Measurements from ENCODE around the gene CCP110.

Gene CCP110

GRCh38 chr16:19486750-19487325, 36.9 kb upstream of the CCP110 start:
- WGBS: 91% methylated on average over 10 of the region's 10 CpGs
- no peak overlapping the region for H3K9ac ChIP-seq (ENCODE audit: low read depth, low read length)
- H3K27ac ChIP-seq (ENCODE audit: low read depth, low read length): no peak overlapping the region
- H3K36me3 ChIP-seq (ENCODE audit: insufficient read depth, low read length): no peaks in the 10 kb centered on the region
- no peaks in the 10 kb centered on the region for H3K27me3 ChIP-seq (ENCODE audit: insufficient read depth, low read length)
- peaks cover 14% of the 10 kb centered on the region for H3K4me1 ChIP-seq (ENCODE audit: insufficient read depth, low read length)
- no peak overlapping the region for H3K4me3 ChIP-seq (ENCODE audit: low read length)
- 0 out of 2 replicates have a peak, but pooled peaks cover 3% of the 10 kb centered on the region for H3K9me3 ChIP-seq (ENCODE audit: insufficient read depth, low read depth, low read length)

DNA sequence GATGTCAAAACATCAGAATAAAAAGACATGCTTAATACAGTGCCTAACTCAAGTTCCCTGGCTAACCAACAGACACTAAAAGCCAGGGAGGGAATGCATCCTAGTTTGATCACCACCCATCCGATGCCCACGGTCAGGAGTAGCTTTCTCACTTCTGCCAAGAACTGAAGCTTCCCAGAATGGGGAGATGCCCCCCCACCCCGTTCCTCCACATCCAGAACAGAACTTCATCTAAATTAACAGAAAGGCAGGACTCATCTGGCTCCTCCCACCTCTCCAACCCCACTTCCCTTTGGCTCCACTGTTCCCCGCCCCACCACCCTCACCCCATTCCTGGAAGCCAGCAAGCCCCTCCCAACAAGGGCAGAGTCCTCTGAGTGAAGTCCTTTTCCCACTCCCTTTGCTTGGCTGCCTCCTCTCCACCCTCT, 35.5 kb upstream of the CCP110 start:
- no peak overlapping the region for H3K4me3 ChIP-seq (ENCODE audit: low read length)
- H3K9me3 ChIP-seq (ENCODE audit: insufficient read depth, low read depth, low read length): 0 out of 2 replicates have a peak, but pooled peaks cover 3% of the 10 kb centered on the region
- H3K36me3 ChIP-seq (ENCODE audit: insufficient read depth, low read length): no peaks in the 10 kb centered on the region
- H3K9ac ChIP-seq (ENCODE audit: low read depth, low read length): no peak overlapping the region
- peak overlapping the region; percentile 73 for H3K27ac ChIP-seq (ENCODE audit: low read depth, low read length)
- 33% methylated on average over 4 of the region's 4 CpGs for WGBS
- H3K27me3 ChIP-seq (ENCODE audit: insufficient read depth, low read length): no peaks in the 10 kb centered on the region
- H3K4me1 ChIP-seq (ENCODE audit: insufficient read depth, low read length): peaks cover 14% of the 10 kb centered on the region

DNA sequence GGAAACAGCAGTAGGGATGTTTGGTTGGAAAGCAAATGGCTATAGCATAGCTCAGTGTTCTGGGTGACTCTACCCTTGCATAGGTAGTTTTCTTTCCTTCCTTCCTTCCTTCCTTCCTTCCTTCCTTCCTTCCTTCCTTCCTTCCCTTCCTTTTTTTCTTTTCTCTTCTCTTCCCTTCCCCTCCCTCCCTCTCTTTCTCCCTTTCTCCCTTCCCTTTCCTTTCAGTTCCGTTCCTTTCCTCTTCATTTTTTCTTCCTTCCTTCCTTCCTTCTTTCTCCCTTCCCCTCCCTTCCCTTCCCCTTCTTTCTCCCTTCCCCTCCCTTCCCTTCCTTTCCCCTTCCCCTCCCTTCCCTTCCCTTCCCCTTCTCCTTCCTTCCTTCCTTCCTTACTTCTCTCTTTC, 33.1 kb upstream of the CCP110 start:
- H3K36me3 ChIP-seq (ENCODE audit: insufficient read depth, low read length): no peaks in the 10 kb centered on the region
- WGBS: 92% methylated on average over 1 of the region's 1 CpG
- no peaks in the 10 kb centered on the region for H3K27me3 ChIP-seq (ENCODE audit: insufficient read depth, low read length)
- H3K9ac ChIP-seq (ENCODE audit: low read depth, low read length): no peak overlapping the region
- H3K4me3 ChIP-seq (ENCODE audit: low read length): no peak overlapping the region
- 0 out of 2 replicates have a peak, but pooled peaks cover 3% of the 10 kb centered on the region for H3K9me3 ChIP-seq (ENCODE audit: insufficient read depth, low read depth, low read length)
- no peak overlapping the region for H3K27ac ChIP-seq (ENCODE audit: low read depth, low read length)
- H3K4me1 ChIP-seq (ENCODE audit: insufficient read depth, low read length): peaks cover 14% of the 10 kb centered on the region

GRCh38 chr16:19497176-19497575, 26.6 kb upstream of the CCP110 start:
- no peak overlapping the region for H3K27ac ChIP-seq (ENCODE audit: low read depth, low read length)
- no peak overlapping the region for H3K9ac ChIP-seq (ENCODE audit: low read depth, low read length)
- no peaks in the 10 kb centered on the region for H3K27me3 ChIP-seq (ENCODE audit: insufficient read depth, low read length)
- no peaks in the 10 kb centered on the region for H3K9me3 ChIP-seq (ENCODE audit: insufficient read depth, low read depth, low read length)
- 75% methylated on average over 5 of the region's 5 CpGs for WGBS
- H3K4me3 ChIP-seq (ENCODE audit: low read length): no peak overlapping the region
- peaks cover 19% of the 10 kb centered on the region for H3K36me3 ChIP-seq (ENCODE audit: insufficient read depth, low read length)
- no peaks in the 10 kb centered on the region for H3K4me1 ChIP-seq (ENCODE audit: insufficient read depth, low read length)

GRCh38 chr16:19499006-19499405, 24.7 kb upstream of the CCP110 start:
- no peak overlapping the region for H3K27ac ChIP-seq (ENCODE audit: low read depth, low read length)
- peaks cover 37% of the 10 kb centered on the region for H3K36me3 ChIP-seq (ENCODE audit: insufficient read depth, low read length)
- no peaks in the 10 kb centered on the region for H3K27me3 ChIP-seq (ENCODE audit: insufficient read depth, low read length)
- WGBS: 93% methylated on average over 4 of the region's 5 CpGs
- H3K4me3 ChIP-seq (ENCODE audit: low read length): no peak overlapping the region
- no peak overlapping the region for H3K9ac ChIP-seq (ENCODE audit: low read depth, low read length)
- H3K4me1 ChIP-seq (ENCODE audit: insufficient read depth, low read length): no peaks in the 10 kb centered on the region
- H3K9me3 ChIP-seq (ENCODE audit: insufficient read depth, low read depth, low read length): no peaks in the 10 kb centered on the region

GRCh38 chr16:19499481-19499880, 24.3 kb upstream of the CCP110 start:
- peaks cover 41% of the 10 kb centered on the region for H3K36me3 ChIP-seq (ENCODE audit: insufficient read depth, low read length)
- no peak overlapping the region for H3K9ac ChIP-seq (ENCODE audit: low read depth, low read length)
- H3K27me3 ChIP-seq (ENCODE audit: insufficient read depth, low read length): no peaks in the 10 kb centered on the region
- 94% methylated on average over 2 of the region's 3 CpGs for WGBS
- H3K4me1 ChIP-seq (ENCODE audit: insufficient read depth, low read length): no peaks in the 10 kb centered on the region
- no peak overlapping the region for H3K4me3 ChIP-seq (ENCODE audit: low read length)
- H3K9me3 ChIP-seq (ENCODE audit: insufficient read depth, low read depth, low read length): no peaks in the 10 kb centered on the region
- no peak overlapping the region for H3K27ac ChIP-seq (ENCODE audit: low read depth, low read length)

- no peak overlapping the region for H3K27ac ChIP-seq (ENCODE audit: low read depth, low read length)
- no peaks in the 10 kb centered on the region for H3K9me3 ChIP-seq (ENCODE audit: insufficient read depth, low read depth, low read length)
- H3K4me1 ChIP-seq (ENCODE audit: insufficient read depth, low read length): no peaks in the 10 kb centered on the region
- peaks cover 67% of the 10 kb centered on the region for H3K36me3 ChIP-seq (ENCODE audit: insufficient read depth, low read length)
- 94% methylated on average over 3 of the region's 3 CpGs for WGBS
- no peak overlapping the region for H3K9ac ChIP-seq (ENCODE audit: low read depth, low read length)
- H3K27me3 ChIP-seq (ENCODE audit: insufficient read depth, low read length): no peaks in the 10 kb centered on the region
- H3K4me3 ChIP-seq (ENCODE audit: low read length): no peak overlapping the region
Observed at GRCh38 chr16:19502395-19503131, 21.2 kb upstream of the CCP110 start.

DNA sequence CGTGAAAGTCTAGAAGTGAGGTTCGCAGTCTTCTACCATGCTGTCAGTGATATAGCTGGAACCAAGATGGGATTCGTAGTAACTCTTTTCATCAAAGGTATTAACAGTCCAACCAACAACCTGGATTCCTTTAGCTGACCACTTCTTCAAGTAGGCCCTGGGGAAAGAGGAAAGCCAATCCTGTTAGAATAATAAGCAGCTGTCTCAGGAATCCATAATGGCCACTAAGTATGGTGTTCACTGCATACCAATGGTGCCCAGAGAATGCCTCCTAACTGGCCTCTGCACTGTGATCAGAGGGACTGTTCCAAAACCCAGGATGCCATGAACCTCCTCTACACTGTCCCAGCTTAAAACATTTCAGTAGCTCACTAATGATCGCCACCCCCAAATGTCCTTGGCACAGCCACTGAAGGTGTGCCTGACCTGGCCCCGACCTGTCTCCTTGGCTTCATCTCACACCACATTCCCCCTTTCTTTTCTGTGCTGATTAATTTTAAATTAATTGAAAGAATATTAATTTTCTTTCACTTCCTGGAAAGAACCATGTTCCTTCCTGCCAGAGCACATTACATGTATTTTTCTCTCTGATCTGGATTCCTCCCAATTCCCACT, 20.2 kb upstream of the CCP110 start:
- Histone ChIP-seq H3K9ac (ENCODE audit: low read depth, low read length) (no peak overlapping the region), H3K9me3 (ENCODE audit: insufficient read depth, low read depth, low read length) (no peaks in the 10 kb centered on the region), H3K36me3 (ENCODE audit: insufficient read depth, low read length) (peaks cover 76% of the 10 kb centered on the region), H3K4me1 (ENCODE audit: insufficient read depth, low read length) (no peaks in the 10 kb centered on the region), H3K27ac (ENCODE audit: low read depth, low read length) (no peak overlapping the region), H3K4me3 (ENCODE audit: low read length) (no peak overlapping the region), H3K27me3 (ENCODE audit: insufficient read depth, low read length) (no peaks in the 10 kb centered on the region)
- 97% methylated on average over 5 of the region's 5 CpGs for WGBS

DNA sequence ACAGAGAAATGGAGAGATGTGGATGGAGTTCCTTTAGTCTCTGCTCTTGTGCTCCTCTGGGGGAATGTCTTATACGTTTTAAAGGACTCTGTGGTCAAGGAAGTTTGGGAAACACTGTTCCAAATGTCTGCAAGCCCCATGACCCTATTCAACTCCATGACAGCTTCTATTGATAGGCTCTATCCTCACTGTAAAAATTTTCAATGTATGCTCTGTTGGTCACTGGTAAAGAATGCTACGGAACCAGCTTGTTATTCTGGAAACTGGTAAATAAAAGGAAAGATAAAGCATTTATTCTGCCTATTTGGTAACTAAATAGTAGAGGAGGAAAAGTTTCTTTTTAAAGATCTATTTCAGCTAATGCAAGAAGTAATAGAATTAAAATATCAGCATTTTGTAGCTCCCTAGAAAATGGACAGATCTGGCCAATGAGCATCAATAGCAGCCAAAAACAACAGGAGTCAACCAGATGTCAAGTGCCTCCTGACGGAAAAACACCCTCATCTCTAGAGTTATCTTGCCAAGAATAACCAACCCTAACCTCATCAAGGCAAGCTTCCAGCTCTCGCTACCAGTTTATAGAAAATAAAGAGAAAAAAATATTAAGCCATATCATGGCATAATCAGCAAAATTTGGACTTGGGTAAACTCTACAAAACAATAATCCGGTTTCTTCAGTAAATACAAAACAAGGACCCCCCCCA, 18.0 kb upstream of the CCP110 start:
- Histone ChIP-seq H3K36me3 (ENCODE audit: insufficient read depth, low read length) (peaks cover 92% of the 10 kb centered on the region), H3K27me3 (ENCODE audit: insufficient read depth, low read length) (no peaks in the 10 kb centered on the region), H3K9me3 (ENCODE audit: insufficient read depth, low read depth, low read length) (no peaks in the 10 kb centered on the region), H3K4me3 (ENCODE audit: low read length) (no peak overlapping the region), H3K4me1 (ENCODE audit: insufficient read depth, low read length) (no peaks in the 10 kb centered on the region), H3K9ac (ENCODE audit: low read depth, low read length) (no peak overlapping the region), H3K27ac (ENCODE audit: low read depth, low read length) (no peak overlapping the region)
- WGBS: 98% methylated on average over 5 of the region's 5 CpGs

DNA sequence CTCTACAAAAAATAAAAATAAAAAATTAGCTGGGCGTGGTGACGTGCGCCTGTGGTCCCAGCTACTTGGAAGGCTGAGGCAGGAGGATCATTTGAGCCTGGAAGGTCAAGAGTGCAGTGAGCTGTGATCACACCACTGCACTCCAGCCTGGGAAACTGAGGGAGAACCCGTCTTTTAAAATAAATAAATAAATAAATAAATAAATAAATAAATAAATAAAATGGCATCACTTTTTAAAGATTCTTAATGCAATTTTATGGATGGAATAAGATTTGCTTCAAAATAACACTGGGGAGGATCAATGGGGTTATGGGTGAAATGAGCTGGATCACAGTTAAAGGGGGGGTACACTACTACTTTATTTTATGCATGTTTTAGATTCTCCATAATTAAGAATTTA, 16.8 kb upstream of the CCP110 start:
- no peaks in the 10 kb centered on the region for H3K4me1 ChIP-seq (ENCODE audit: insufficient read depth, low read length)
- no peaks in the 10 kb centered on the region for H3K27me3 ChIP-seq (ENCODE audit: insufficient read depth, low read length)
- H3K27ac ChIP-seq (ENCODE audit: low read depth, low read length): no peak overlapping the region
- peaks cover 91% of the 10 kb centered on the region for H3K36me3 ChIP-seq (ENCODE audit: insufficient read depth, low read length)
- WGBS: 96% methylated on average over 3 of the region's 4 CpGs
- H3K9me3 ChIP-seq (ENCODE audit: insufficient read depth, low read depth, low read length): no peaks in the 10 kb centered on the region
- H3K4me3 ChIP-seq (ENCODE audit: low read length): no peak overlapping the region
- H3K9ac ChIP-seq (ENCODE audit: low read depth, low read length): no peak overlapping the region

DNA sequence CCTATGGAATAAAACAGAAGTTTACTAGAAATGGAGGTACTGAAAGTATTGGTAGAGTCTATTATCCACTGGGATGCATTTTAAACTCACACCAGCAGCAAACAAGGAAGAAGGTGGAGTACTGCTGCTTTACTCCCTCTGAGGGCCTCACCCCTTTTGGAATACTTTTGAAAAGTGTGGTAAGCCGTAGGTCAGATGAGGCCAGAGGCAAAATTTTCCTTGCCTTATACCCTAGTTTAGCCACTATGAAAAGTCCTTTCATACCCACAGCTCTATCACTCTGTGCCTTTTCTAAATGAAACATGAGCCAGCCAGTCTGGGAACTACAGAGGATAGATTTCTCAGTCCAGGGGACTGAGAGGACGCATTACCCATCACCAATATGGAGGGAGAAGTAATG, 15.9 kb upstream of the CCP110 start:
- 93% methylated on average over 2 of the region's 2 CpGs for WGBS

More for the DNA sequence above, 15.9 kb upstream of the CCP110 start:
- Histone ChIP-seq H3K4me3 (ENCODE audit: low read length) (no peak overlapping the region), H3K9me3 (ENCODE audit: insufficient read depth, low read depth, low read length) (no peaks in the 10 kb centered on the region), H3K4me1 (ENCODE audit: insufficient read depth, low read length) (no peaks in the 10 kb centered on the region), H3K9ac (ENCODE audit: low read depth, low read length) (no peak overlapping the region), H3K36me3 (ENCODE audit: insufficient read depth, low read length) (peaks cover 90% of the 10 kb centered on the region), H3K27ac (ENCODE audit: low read depth, low read length) (no peak overlapping the region), H3K27me3 (ENCODE audit: insufficient read depth, low read length) (no peaks in the 10 kb centered on the region)

Data from HUES64 (cell line).